Right atrium auricular region (tissue), 2 donors: ENCODE results near the gene GOLGA8O. TPM values are rescaled to one million over a fixed set of nuclear protein-coding genes. Genes with fewer than 3 reads are reported as not detected.
"Not testable (repeated sequence)": the region's sequence is repeated elsewhere in the genome, so short reads cannot be mapped to it uniquely, and the experiment has no call there.

ENCODE experiments used
- DNase-seq: peaks from one replicate; pipeline ENCODE4 v3.0.0-alpha.2; 2019; ENCODE audit warnings: low spot score
- H3K27ac ChIP-seq, 2 donors: fragments of 200-600 bp; sonication (generic); 1 replicate in 1 of 2; 2 replicates in 1 of 2; pipeline ENCODE4 v1.5.1; 2016 to 2019
- H3K27me3 ChIP-seq, 2 donors: fragments of 200-600 bp; sonication (generic); one replicate each; pipeline versions ENCODE4 v1.5.1 to v1.6.0; 2017 to 2019
- H3K36me3 ChIP-seq: fragments of 200-600 bp; sonication (generic); one replicate; pipeline ENCODE4 v1.5.1; 2016
- H3K4me1 ChIP-seq, 2 donors: fragments of 200-600 bp; sonication (generic); one replicate each; pipeline versions ENCODE4 v1.5.1 to v1.6.0; 2017 to 2019
- H3K4me3 ChIP-seq, 2 donors: fragments of 200-600 bp; sonication (generic); 1 replicate in 1 of 2; 2 replicates in 1 of 2; pipeline ENCODE4 v1.5.1; 2017 to 2019; ENCODE audit warnings: mild to moderate bottlenecking in 1 of 2, moderate library complexity in 1 of 2
- H3K9me3 ChIP-seq, 2 donors: fragments of 200-600 bp; sonication (generic); one replicate each; pipeline ENCODE4 v1.5.1; 2019
- CTCF ChIP-seq, 2 donors: fragments of 200-600 bp; sonication (generic); IDR thresholded peaks; one replicate each; pipeline ENCODE4 v1.5.1; 2019; ENCODE audit warnings: antibody characterized with exemption in 2 of 2
- total RNA-seq, 2 donors: library from RNA; depleted of rRNA; stranded (reverse); fragments of >200 nt; gene quantifications; one replicate each; pipeline ENCODE4 v1.1.0, GENCODE V29; 2016

GOLGA8O gene, protein sequence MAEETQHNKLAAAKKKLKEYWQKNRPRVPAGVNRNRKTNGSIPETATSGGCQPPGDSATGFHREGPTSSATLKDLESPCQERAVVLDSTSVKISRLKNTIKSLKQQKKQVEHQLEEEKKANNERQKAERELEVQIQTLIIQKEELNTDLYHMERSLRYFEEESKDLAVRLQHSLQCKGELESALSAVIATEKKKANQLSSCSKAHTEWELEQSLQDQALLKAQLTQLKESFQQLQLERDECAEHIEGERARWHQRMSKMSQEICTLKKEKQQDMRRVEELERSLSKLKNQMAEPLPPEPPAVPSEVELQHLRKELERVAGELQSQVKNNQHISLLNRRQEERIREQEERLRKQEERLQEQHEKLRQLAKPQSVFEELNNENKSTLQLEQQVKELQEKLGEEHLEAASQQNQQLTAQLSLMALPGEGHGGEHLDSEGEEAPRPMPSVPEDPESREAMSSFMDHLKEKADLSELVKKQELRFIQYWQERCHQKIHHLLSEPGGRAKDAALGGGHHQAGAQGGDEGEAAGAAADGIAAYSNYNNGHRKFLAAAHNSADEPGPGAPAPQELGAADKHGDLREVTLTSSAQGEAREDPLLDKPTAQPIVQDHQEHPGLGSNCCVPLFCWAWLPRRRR
- total RNA-seq: not detected

DNA sequence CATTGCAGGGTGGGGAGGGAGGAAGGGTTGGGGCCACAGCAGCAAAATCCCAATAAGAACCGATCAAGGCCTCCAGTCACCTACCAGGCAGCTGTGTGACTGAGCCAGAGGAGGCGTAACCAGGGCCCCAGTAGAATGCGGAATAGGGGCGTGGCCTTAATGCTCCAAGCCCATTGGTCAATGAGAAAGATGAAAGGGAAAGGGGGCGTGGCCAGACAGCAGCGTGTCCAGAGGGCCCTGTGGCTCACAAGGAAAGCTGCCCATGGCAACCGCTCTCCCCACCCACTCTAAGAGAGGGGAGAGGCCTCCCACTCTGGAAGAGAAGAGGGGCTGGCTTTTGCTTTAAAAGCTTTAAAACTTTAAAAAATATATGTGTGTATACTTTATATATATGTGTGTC lies at the start of gene GOLGA8O:
GOLGA8O (minus strand) TSS at position 101 of the 400 bp plus-strand sequence; CDS start at position 3, 98 bp downstream.
- not testable (repeated sequence) for DNase-seq, H3K4me3 ChIP-seq, H3K9me3 ChIP-seq, H3K27ac ChIP-seq, H3K27me3 ChIP-seq, H3K4me1 ChIP-seq, H3K36me3 ChIP-seq

- not testable (repeated sequence) for H3K27me3 ChIP-seq, DNase-seq, H3K9me3 ChIP-seq, H3K36me3 ChIP-seq, H3K4me3 ChIP-seq, H3K4me1 ChIP-seq, H3K27ac ChIP-seq
These were observed 48.8 kb upstream of the GOLGA8O start for GRCh38 chr15:32504152-32504811.

GRCh38 chr15:32502946-32503345 lies 47.5 kb upstream of the GOLGA8O start:
- DNase-seq, H3K27ac ChIP-seq, H3K4me3 ChIP-seq, H3K9me3 ChIP-seq, H3K4me1 ChIP-seq, H3K36me3 ChIP-seq, H3K27me3 ChIP-seq: not testable (repeated sequence)

DNA sequence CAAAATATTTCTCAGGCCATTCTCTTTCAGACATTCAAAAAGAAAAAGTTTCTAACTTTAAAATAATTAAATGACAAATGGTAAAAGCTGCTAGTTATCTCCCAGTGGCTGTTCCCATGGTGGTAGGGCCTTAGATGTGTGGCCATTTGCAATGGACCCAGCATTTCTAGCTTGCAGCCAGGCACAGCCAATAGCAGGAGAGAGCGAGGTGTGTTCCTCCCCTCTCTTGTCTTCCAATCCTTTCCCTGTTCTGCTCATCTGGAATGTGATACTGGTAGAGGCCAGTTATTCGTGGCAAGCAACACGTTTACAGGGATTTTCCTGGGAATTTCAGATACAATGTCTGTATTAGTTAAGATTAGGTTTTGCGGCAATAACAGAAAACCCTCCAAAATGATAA lies 37.3 kb upstream of the GOLGA8O start:
- not testable (repeated sequence) for H3K4me3 ChIP-seq, H3K27ac ChIP-seq, H3K9me3 ChIP-seq, DNase-seq, H3K4me1 ChIP-seq, H3K27me3 ChIP-seq, H3K36me3 ChIP-seq

- DNase-seq, H3K4me1 ChIP-seq, H3K27ac ChIP-seq, H3K9me3 ChIP-seq, H3K27me3 ChIP-seq, H3K36me3 ChIP-seq, H3K4me3 ChIP-seq: not testable (repeated sequence)
These were observed 31.0 kb upstream of the GOLGA8O start for GRCh38 chr15:32486474-32486873.

DNA sequence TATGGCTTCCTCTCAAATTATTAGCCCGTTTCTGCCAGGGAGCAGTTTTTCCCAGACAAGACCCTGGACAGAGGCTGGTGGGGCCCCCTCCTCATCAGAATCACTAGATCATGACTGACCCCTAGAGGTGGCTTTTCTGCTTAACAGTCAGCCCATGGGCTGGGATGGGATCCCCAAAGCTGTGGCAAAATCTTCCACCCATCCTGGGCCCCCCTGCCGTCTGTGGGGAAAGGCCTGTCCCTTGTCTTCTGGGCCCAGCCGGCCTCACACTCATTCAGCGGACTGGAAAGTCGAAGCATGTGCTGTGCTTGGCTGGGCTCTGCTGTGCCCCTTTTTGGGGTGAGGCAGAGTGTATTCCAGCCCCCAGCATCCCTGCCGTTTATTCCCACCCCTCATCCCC lies 27.9 kb upstream of the GOLGA8O start:
- not testable (repeated sequence) for H3K4me1 ChIP-seq, H3K36me3 ChIP-seq, H3K27me3 ChIP-seq, H3K27ac ChIP-seq, DNase-seq, H3K9me3 ChIP-seq, H3K4me3 ChIP-seq

- DNase-seq, H3K36me3 ChIP-seq, H3K27me3 ChIP-seq, H3K27ac ChIP-seq, H3K4me3 ChIP-seq, H3K9me3 ChIP-seq, H3K4me1 ChIP-seq: not testable (repeated sequence)
These were observed 26.2 kb upstream of the GOLGA8O start for GRCh38 chr15:32481683-32482082.

GRCh38 chr15:32468076-32468475 lies 12.6 kb upstream of the GOLGA8O start:
- H3K9me3 ChIP-seq, H3K36me3 ChIP-seq, DNase-seq, H3K4me3 ChIP-seq, H3K27me3 ChIP-seq, H3K27ac ChIP-seq, H3K4me1 ChIP-seq: not testable (repeated sequence)

DNA sequence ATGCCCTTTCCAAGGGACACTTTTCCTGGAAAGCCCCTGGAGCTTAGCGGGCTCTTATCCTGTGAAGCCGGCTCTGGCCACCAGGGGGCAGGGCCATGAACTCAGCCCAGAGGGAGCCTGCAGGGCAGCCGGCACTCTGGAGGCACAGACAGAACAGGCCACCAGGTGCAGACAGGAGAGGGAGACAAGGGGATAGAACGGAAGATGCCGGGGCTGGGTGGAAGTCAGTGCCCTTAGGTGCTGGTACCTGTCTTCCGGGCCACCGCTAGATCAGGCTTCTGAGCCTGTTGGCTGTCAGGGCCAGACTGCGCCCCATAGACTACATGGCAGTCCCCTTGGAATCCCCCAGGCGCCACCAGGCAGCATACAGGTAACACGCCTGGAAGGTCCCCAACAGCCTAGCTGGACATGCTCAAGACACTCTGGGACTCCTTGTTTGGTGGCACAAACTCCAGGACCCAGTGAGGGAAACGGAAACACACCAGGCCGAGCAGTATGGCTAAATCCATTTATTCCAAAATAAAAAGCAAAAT lies 14.9 kb downstream of the GOLGA8O start:
- H3K36me3 ChIP-seq, H3K27ac ChIP-seq, H3K9me3 ChIP-seq, H3K4me1 ChIP-seq, DNase-seq, H3K27me3 ChIP-seq, H3K4me3 ChIP-seq: not testable (repeated sequence)
- TF ChIP-seq CTCF (IDR thresholded peaks at IDR 0.05): peak in 1 of 2 donors; percentile 33

DNA sequence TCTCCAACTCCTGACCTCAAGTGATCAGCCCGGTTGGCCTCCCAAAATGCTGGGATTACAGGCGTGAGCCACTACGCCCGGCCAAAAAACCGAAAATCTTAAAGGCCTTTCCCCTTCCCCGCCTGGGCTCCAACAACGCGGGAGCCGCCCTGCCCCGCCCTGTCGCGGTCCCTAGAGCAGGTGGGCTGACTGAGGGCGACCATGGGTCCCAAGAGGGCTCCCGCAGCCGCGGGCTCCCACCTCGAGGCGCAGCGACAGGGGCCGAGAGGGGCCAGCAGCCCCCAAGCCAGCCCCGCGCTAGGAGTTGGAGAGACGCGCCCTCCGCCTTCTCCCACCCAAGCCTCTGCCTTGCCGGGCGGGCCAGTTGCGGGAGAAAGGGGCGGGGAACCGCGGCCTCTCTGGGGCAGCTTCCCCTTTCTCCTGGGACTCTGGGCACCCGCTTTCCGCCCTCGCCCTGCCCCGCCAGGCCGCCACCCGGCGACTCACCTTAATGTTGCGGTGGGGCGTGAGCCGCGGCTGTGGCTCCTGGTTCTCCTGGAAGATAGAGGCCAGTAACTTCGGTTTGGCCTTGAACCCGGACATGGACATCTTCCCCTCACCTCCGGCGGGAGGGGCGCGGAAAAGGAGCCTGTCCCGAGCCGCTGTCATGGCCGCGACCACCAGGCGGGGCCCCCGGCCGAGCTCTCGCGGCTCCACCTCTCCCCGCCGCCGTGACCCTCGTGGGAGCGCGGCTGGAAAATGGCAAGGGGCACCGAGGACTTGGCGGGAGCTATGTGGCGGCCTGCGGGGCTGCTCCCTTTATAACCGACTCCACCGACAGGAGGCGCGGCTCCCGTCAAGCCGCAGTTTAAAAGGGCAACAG lies 21.1 kb downstream of the GOLGA8O start:
- DNase-seq: not testable (repeated sequence)

DNA sequence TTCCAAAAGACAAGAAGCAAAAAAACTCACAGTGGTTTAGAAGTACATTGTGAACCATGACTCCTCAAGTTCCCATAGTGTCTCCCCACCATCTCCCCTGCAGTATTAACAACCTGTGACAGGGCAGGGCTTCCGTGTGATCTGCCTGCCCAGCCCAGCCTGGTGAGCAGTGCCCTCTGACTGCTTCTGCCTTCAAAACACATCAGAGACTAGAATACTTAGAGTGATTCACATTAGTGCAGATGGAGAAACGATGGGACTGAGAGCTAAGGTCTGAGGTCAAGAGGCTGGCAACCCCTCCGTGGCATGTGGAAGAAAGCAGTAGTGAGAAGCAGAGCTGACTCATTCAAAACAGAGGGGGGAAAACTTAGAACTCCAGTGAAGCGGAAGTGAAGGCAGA lies 27.8 kb downstream of the GOLGA8O start:
- H3K36me3 ChIP-seq, H3K4me1 ChIP-seq, H3K4me3 ChIP-seq, H3K27me3 ChIP-seq, H3K27ac ChIP-seq, DNase-seq, H3K9me3 ChIP-seq: not testable (repeated sequence)

More for the DNA sequence above, 21.1 kb downstream of the GOLGA8O start:
- not testable (repeated sequence) for H3K4me3 ChIP-seq, H3K36me3 ChIP-seq, H3K27ac ChIP-seq, H3K4me1 ChIP-seq, H3K27me3 ChIP-seq, H3K9me3 ChIP-seq

GRCh38 chr15:32426511-32426910 lies 28.9 kb downstream of the GOLGA8O start:
- H3K9me3 ChIP-seq, H3K27ac ChIP-seq, H3K4me1 ChIP-seq, DNase-seq, H3K36me3 ChIP-seq, H3K4me3 ChIP-seq, H3K27me3 ChIP-seq: not testable (repeated sequence)
